GM12878 (cell line): Measurements from ENCODE around the gene IGLL5. TPM values are rescaled to one million over a fixed set of nuclear protein-coding genes. Genes with fewer than 3 reads are reported as not detected.

Experiments used
- ATAC-seq: fragments of 200-7000 bp; cut with Tn5 transposase; 3 replicates; pipeline ENCODE4 v1.9.1; 2020; ENCODE audit warnings: mild to moderate bottlenecking, moderate library complexity
- BruUV-seq: library from RNA; stranded (reverse); fragments of 400-500 nt; replicated peaks from 2 replicates; lab custom pipeline; 2021; lab: Mats Ljungman, UMichigan
- CTCF ChIA-PET: fragments of 300-600 bp; sonication (Branson Sonifier 250); formaldehyde crosslinking; extraction: SDS; loops from one replicate; lab custom pipeline; 2021; ENCODE audit warnings: inconsistent platforms; lab: Yijun Ruan, JAX
- POLR2A ChIA-PET: fragments of 350-600 bp; formaldehyde crosslinking; extraction: SDS; loops from one replicate; lab custom pipeline; 2021; ENCODE audit warnings: inconsistent platforms; lab: Charles Lee
- RAD21 ChIA-PET: fragments of 300-600 bp; sonication (Branson Sonifier 250); formaldehyde crosslinking; loops from one replicate; lab custom pipeline; 2023; ENCODE audit warnings: antibody characterized with exemption; ENCODE audit not compliant: unreplicated experiment; lab: Charles Lee
- SMC1A ChIA-PET: fragments of 300-600 bp; sonication (Branson Sonifier 250); formaldehyde crosslinking; loops from one replicate; lab custom pipeline; 2023; ENCODE audit not compliant: unreplicated experiment, uncharacterized antibody; lab: Charles Lee
- DNase-seq: peaks from one replicate; pipeline ENCODE4 v3.0.0-alpha.2; 2011; ENCODE audit warnings: low read depth, low spot score
- FAIRE-seq: peaks from 3 replicates; lab custom pipeline; 2011; peaks lifted over from hg19 to GRCh38; lab: Jason Lieb, UNC
- H2AFZ ChIP-seq: 2 replicates; pipeline ENCODE4 v1.6.0; 2011; ENCODE audit warnings: low read depth, low read length, control low read depth; ENCODE audit not compliant: control insufficient read depth
- H3K27ac ChIP-seq: 2 replicates; pipeline ENCODE4 v1.5.1; 2011; ENCODE audit warnings: control low read depth; ENCODE audit not compliant: control insufficient read depth, insufficient read depth
- H3K27me3 ChIP-seq, 2 experiments: replicated peaks in 1 of 2; 2 replicates each; pipeline versions ENCODE4 v1.6.0 to v1.6.1; 2011; ENCODE audit warnings: low read length in 1 of 2; ENCODE audit not compliant: control insufficient read depth in 2 of 2, insufficient read depth in 2 of 2
- H3K36me3 ChIP-seq, 2 experiments: 2 replicates each; pipeline ENCODE4 v1.5.1; 2011; ENCODE audit warnings: low read length in 1 of 2; ENCODE audit not compliant: control insufficient read depth in 2 of 2, insufficient read depth in 2 of 2
- H3K4me1 ChIP-seq: 2 replicates; pipeline ENCODE4 v1.6.1; 2011; ENCODE audit warnings: mild to moderate bottlenecking, low read length, moderate library complexity, mixed read lengths; ENCODE audit not compliant: control insufficient read depth, insufficient read depth
- H3K4me2 ChIP-seq: 2 replicates; pipeline ENCODE4 v1.6.0; 2011; ENCODE audit warnings: control low read depth; ENCODE audit not compliant: control insufficient read depth, insufficient read depth
- H3K4me3 ChIP-seq: fragments of 200-600 bp; sonication (generic); 2 replicates; pipeline ENCODE4 v1.5.1; 2016
- H3K79me2 ChIP-seq: 2 replicates; pipeline ENCODE4 v1.6.0; 2011; ENCODE audit warnings: low read length; ENCODE audit not compliant: control insufficient read depth, insufficient read depth
- H3K9ac ChIP-seq: 2 replicates; pipeline ENCODE4 v1.8.0; 2011; ENCODE audit warnings: low read length, control low read depth, mixed read lengths; ENCODE audit not compliant: control insufficient read depth, insufficient read depth
- H3K9me3 ChIP-seq: replicated peaks from 3 replicates; pipeline ENCODE4 v1.5.1; 2011; ENCODE audit warnings: mild to moderate bottlenecking, low read length; ENCODE audit not compliant: control insufficient read depth, insufficient read depth
- H4K20me1 ChIP-seq: 2 replicates; pipeline ENCODE4 v1.6.0; 2011; ENCODE audit not compliant: control insufficient read depth, insufficient read depth
- CHD4 ChIP-seq: fragments of 200-600 bp; sonication (generic); IDR thresholded peaks from 2 replicates; pipeline ENCODE4 v1.6.1; 2016; ENCODE audit warnings: mild to moderate bottlenecking
- EED ChIP-seq: sonication (generic); IDR thresholded peaks from 2 replicates; pipeline ENCODE4 v1.6.1; 2016; ENCODE audit warnings: antibody characterized with exemption, low read depth
- KAT2A ChIP-seq: conservative IDR thresholded peaks from 2 replicates; pipeline ENCODE4 v1.6.1; 2011; ENCODE audit warnings: low read depth, low read length; ENCODE audit not compliant: control insufficient read depth
- MTA3 ChIP-seq: IDR thresholded peaks from 2 replicates; pipeline ENCODE4 v1.6.1; 2012; ENCODE audit warnings: low read length, inconsistent platforms, borderline replicate concordance
- PML ChIP-seq: IDR thresholded peaks from 2 replicates; pipeline ENCODE4 v1.6.1; 2012; ENCODE audit warnings: low read length, inconsistent platforms
- RCOR1 ChIP-seq: conservative IDR thresholded peaks from 2 replicates; pipeline ENCODE4 v1.6.1; 2012; ENCODE audit warnings: low read depth, low read length, improper control_type of control experiment
- STAT1 ChIP-seq: fragments of 450-650 bp; conservative IDR thresholded peaks from 2 replicates; pipeline ENCODE4 v1.6.1; 2014; ENCODE audit warnings: antibody characterized with exemption, mild to moderate bottlenecking
- ZBED1 ChIP-seq: IDR thresholded peaks from 2 replicates; pipeline ENCODE4 v1.6.1; 2016; ENCODE audit warnings: borderline replicate concordance
- WGBS: methylation state at CpG from one replicate; pipeline ENCODE4 v1.1.6; 2016; ENCODE audit warnings: low lambda C conversion rate; ENCODE audit not compliant: insufficient replicate concordance, insufficient coverage; ENCODE audit errors: missing lambda C conversion rate; 5-methylcytosine and 5-hydroxymethylcytosine counted together
- in situ Hi-C: fragments of 300-500 bp; cut with MboI; formaldehyde crosslinking; loops from 9 replicates; pipeline ENCODE4 v1.14.3; 2018; ENCODE audit warnings: mixed read lengths
- intact Hi-C: fragments of 100-400 bp; cut with micrococcal nuclease; formaldehyde crosslinking; loops from one replicate; pipeline ENCODE4 v1.14.2; 2022; ENCODE audit not compliant: unreplicated experiment
- polyA plus RNA-seq, 11 experiments: library from polyadenylated mRNA; depleted of rRNA in 4 of 11; unstranded in 6 of 11; stranded (reverse) in 5 of 11; fragments of >200 nt; fragmentation: Nextera tagmentation in 4 of 11; fragmentation: Illumina TruSeq in 1 of 11; extraction: Ambion mirVana in 4 of 11; extraction: Trizol in 1 of 11; gene quantifications; 1 replicate in 1 of 11; 2 replicates in 10 of 11; pipeline versions ENCODE4 v1.2.1 to v1.2.3, GENCODE V29; 2011 to 2016; ENCODE audit warnings: inconsistent platforms in 2 of 11, missing spikeins in 2 of 11, low read depth in 1 of 11
- total RNA-seq, 4 experiments: library from RNA; depleted of rRNA in 3 of 4; stranded (reverse); fragments of >200 nt in 3 of 4; fragmentation: Illumina TruSeq in 1 of 4; extraction: Trizol in 1 of 4; gene quantifications; 2 replicates each; pipeline versions ENCODE4 v1.2.1 to v1.2.3, GENCODE V29; 2013 to 2021
- TF ChIP-seq, protein P1 (sequence below): IDR thresholded peaks from 2 replicates; pipeline ENCODE4 v1.6.1; 2012; ENCODE audit warnings: low read depth, low read length, improper control_type of control experiment
- TF ChIP-seq, protein P2 (sequence below), 3 experiments: IDR thresholded peaks in 2 of 3; conservative IDR thresholded peaks in 1 of 3; 2 replicates each; pipeline ENCODE4 v1.5.1; 2011; ENCODE audit warnings: low read depth in 3 of 3, low read length in 3 of 3, mild to moderate bottlenecking in 3 of 3, control low read depth in 2 of 3, moderate library complexity in 2 of 3, inconsistent platforms in 1 of 3, mixed read lengths in 1 of 3; ENCODE audit not compliant: control insufficient read depth in 2 of 3, insufficient read depth in 1 of 3; ENCODE audit errors: extremely low read depth in 1 of 3
- TF ChIP-seq, protein P3 (sequence below): IDR thresholded peaks from 2 replicates; pipeline ENCODE4 v1.6.1; 2012; ENCODE audit warnings: low read depth, low read length, improper control_type of control experiment

The IGLL5 gene
- total and polyA plus RNA-seq, 10 of the 15 experiments (the other 5 are each of a cell fraction or from before 2014, with no cell fraction given): not detected

DNA sequence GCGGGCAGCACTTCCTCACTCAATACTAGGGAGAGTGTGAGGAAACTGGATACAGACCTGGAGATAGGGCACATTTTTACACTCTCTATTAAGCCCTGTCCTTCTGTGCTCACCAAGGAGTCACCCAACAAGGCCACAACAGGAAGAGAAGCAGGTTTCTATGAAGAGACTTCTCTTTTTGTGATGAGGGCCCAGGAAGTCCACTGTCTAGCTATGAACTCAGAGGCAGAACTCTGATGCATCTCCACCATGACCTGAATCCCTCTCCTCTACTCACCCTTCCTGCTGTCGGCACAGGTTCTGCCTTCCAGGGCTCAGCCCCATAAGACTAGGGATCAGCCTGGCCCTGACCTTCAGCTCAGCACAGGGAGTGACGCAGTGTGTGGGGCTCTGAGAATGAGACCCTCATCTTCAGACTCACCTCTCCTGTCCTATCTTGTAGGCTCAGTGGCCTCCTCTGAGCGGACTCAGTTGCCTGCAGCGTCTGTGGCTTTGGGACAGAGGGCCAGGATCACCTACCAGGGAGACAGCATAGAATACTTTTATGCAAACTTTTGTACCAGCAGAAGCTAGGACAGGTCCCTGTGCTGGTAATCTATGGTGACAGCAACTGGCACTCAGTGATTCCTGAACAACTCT is 49.3 kb upstream of the IGLL5 start:
- no peak for TF ChIP-seq MTA3
- TF ChIP-seq PML: no peak
- TF ChIP-seq STAT1: no peak
- no peak for TF ChIP-seq KAT2A
- TF ChIP-seq, protein P1, sequence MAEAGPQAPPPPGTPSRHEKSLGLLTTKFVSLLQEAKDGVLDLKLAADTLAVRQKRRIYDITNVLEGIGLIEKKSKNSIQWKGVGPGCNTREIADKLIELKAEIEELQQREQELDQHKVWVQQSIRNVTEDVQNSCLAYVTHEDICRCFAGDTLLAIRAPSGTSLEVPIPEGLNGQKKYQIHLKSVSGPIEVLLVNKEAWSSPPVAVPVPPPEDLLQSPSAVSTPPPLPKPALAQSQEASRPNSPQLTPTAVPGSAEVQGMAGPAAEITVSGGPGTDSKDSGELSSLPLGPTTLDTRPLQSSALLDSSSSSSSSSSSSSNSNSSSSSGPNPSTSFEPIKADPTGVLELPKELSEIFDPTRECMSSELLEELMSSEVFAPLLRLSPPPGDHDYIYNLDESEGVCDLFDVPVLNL: no peak
- TF ChIP-seq, protein P2, sequence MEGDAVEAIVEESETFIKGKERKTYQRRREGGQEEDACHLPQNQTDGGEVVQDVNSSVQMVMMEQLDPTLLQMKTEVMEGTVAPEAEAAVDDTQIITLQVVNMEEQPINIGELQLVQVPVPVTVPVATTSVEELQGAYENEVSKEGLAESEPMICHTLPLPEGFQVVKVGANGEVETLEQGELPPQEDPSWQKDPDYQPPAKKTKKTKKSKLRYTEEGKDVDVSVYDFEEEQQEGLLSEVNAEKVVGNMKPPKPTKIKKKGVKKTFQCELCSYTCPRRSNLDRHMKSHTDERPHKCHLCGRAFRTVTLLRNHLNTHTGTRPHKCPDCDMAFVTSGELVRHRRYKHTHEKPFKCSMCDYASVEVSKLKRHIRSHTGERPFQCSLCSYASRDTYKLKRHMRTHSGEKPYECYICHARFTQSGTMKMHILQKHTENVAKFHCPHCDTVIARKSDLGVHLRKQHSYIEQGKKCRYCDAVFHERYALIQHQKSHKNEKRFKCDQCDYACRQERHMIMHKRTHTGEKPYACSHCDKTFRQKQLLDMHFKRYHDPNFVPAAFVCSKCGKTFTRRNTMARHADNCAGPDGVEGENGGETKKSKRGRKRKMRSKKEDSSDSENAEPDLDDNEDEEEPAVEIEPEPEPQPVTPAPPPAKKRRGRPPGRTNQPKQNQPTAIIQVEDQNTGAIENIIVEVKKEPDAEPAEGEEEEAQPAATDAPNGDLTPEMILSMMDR (IDR thresholded peaks at IDR 0.05 in 2 of 3, conservative IDR thresholded peaks at IDR 0.05 in 1 of 3; ENCODE audit: control insufficient read depth in 2 of 3, extremely low read depth in 1 of 3, insufficient read depth in 1 of 3, low read depth in 3 of 3, low read length in 3 of 3): no peak
- TF ChIP-seq ZBED1: no peak
- no peak for TF ChIP-seq RCOR1
- TF ChIP-seq CHD4: no peak
- TF ChIP-seq EED: no peak
- TF ChIP-seq, protein P3, sequence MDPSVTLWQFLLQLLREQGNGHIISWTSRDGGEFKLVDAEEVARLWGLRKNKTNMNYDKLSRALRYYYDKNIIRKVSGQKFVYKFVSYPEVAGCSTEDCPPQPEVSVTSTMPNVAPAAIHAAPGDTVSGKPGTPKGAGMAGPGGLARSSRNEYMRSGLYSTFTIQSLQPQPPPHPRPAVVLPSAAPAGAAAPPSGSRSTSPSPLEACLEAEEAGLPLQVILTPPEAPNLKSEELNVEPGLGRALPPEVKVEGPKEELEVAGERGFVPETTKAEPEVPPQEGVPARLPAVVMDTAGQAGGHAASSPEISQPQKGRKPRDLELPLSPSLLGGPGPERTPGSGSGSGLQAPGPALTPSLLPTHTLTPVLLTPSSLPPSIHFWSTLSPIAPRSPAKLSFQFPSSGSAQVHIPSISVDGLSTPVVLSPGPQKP: no peak
- no peaks in the 10 kb centered on the region for H3K9me3 ChIP-seq
- BruUV-seq: no TSS peak
- in situ Hi-C loops: no loop called here
- H3K9ac ChIP-seq: no peak overlapping the region
- H3K27ac ChIP-seq: no peak overlapping the region
- no peaks in the 10 kb centered on the region for H3K36me3 ChIP-seq
- SMC1A ChIA-PET: interaction anchor here (1.2 to 2.7 kb wide), 4 partner anchors 12 to 121 kb away, joined by 3 to 12 read pairs (median 8); no protein-coding TSS in a partner anchor
- RAD21 ChIA-PET: interaction anchor here (0.9 to 1.3 kb wide), 3 partner anchors 8 to 28 kb away, joined by 3 to 4 read pairs (median 3); no protein-coding TSS in a partner anchor
- H4K20me1 ChIP-seq: no peaks in the 10 kb centered on the region
- no peak overlapping the region; the same call in 1 of the 2 replicates for H2AFZ ChIP-seq
- intact Hi-C loops: no loop called here
- no peak overlapping the region for H3K4me2 ChIP-seq
- ATAC-seq: no peak
- WGBS: 54% methylated on average over 5 of the region's 5 CpGs
- CTCF ChIA-PET: interaction anchor here (2.8 kb wide), 1 partner anchor 117 kb away, joined by 15 read pairs; no protein-coding TSS in a partner anchor
- POLR2A ChIA-PET: no interaction called here
- no peaks in the 10 kb centered on the region for H3K27me3 ChIP-seq
- H3K79me2 ChIP-seq: no peaks in the 10 kb centered on the region
- H3K4me3 ChIP-seq: no peak overlapping the region
- FAIRE-seq: no peak
- no peak for DNase-seq
- H3K4me1 ChIP-seq: no peaks in the 10 kb centered on the region; the same call in 1 of the 2 replicates
